OCI-M2 (cell line): ENCODE measurements around the gene SP3.

ENCODE experiments used
- DNase-seq: peaks from one replicate; lab custom pipeline; 2025; ENCODE audit not compliant: unreplicated experiment; lab: John Stamatoyannopoulos, UW

The SP3 gene

DNA sequence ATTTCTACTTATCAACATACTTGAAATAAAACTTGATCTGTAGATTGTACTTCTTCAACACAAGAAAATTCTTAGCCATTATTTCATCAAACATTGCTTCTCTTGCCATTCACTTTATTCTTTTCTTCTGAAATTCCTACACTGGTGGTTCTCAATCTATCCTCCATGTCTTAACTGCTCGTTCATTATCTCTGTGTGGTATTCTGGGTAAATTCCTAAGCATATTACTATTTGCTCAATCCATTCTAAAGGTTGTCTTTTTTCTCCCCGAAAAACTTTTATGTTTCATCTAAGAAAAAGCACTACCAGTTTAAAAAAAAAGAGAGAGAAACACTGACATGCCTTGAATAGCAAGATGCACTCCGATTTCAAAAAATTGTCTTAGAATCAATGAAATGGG is 18.0 kb downstream of the SP3 start:
- no peak for DNase-seq

GRCh38 chr2:173943738-173944137 is 21.4 kb downstream of the SP3 start:
- DNase-seq = no peak

DNA sequence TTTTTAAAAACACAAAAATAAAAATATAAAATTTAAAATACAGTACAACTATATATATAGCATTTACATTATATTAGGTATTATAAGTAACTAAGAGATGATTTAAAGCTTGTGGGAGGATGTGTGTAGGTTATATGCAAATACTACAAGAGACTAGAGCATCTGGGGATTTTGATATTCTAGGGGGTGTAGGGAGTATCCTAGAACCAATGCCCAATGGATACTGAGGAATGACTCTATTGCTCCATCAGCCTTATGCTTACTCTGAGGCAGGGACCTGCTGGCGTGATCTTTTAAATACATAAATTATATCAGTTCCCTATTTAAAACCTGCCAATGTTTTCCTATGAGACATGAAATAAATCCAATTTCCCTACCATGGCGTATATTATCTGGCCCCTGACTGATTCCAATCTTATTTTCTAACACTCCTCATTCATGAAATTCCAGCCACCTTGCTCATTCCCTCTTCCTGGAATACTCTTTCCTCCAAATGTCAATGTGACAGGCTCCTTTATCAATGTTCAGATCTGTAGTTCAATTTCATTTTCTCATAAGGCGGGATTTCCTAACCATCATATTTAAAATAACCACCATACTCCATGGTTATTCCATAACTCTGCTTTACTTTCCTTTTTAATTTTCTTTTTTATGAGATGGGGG is 22.2 kb downstream of the SP3 start:
- DNase-seq = no peak

DNA sequence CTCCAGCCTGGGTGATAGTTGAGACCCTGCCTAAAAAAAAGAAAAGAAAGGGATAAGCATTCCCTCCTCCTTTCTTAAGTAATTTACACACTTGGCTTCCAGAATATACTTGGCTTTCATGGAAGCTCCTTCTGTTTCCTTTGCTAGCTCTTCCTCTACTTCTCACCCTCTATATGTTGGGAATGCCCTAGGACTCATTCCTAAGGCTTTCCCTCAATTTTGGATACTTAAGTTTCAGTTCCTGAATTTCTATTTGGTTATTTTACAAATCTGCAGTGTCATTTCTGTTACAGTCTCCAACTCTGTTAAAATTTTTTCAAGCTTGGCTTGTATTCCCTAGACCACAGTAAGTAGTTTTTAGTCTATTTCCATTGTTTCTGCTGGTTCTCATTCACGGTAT is 23.6 kb downstream of the SP3 start:
- no peak for DNase-seq

DNA sequence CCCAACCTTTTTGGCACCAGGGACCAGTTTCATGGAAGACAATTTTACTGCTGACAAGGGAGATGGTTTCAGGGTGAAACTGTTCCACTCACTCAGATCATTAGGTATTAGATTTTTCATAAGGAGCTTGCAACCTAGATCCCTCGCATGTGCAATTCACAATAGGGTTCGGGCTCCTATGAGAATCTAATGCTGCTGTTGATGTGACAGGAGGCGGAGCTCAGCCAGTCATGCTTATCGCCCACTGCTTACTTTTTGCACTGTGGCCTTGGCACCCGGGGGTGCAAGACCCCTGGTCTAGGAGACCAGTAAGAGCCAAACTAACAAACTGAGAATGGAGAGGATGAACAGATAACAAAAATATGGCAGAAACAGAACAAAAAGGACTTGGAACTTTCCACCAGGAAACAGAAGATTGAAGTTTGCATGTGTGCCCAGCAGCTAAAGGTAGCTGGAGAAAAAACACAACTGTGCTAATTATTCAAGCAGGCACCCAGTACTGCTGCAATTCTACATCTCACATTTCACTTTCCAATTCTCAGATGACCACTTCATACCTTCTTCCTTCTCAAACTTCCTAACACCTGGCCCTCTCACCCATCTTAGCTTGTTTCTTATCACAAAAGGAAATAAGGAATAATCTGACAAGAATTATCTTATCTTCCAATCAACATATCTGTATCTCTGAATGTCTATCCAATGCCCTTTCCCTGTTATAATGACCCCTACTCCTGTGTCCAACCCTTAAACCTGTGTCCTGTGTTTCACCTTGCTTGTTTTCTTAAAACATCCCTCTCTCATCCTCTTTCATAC is 24.8 kb downstream of the SP3 start:
- no peak for DNase-seq

DNA sequence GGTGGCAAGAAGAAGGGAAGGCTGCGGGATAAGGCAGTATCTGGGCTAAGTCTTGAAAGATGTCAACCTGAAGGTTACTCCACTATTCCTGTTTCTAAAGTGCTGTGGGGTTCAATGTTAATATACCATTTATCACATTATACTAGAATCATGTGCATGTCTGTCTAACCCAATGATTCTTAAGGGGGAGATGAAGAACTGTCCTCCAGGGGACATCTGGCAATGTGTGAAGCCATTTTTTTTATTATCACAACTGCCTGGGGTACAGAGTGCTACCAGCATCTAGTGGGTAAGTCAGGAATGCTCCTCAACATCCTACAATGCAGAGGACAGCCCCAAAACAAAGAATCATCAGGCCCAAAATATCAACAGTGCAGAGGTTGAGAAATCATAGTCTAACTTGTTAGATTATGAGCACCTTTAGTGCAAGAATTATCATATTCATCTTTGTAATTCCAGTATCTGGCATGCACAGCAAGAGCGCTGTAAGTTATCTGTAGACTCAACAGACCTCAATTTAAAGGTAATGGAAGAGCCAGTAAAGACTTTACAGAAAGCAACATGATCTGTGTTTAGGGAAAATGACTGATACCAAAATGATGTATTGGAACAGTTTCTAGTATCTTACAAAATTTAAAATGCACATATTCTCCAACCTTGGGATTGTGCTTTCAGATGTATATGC is 26.3 kb downstream of the SP3 start:
- no peak for DNase-seq

- no peak for DNase-seq
These were observed 29.9 kb downstream of the SP3 start for GRCh38 chr2:173935305-173935704.

GRCh38 chr2:173934895-173935294 is 30.3 kb downstream of the SP3 start:
- no peak for DNase-seq

GRCh38 chr2:173931751-173932150 is 33.4 kb downstream of the SP3 start:
- no peak for DNase-seq

DNA sequence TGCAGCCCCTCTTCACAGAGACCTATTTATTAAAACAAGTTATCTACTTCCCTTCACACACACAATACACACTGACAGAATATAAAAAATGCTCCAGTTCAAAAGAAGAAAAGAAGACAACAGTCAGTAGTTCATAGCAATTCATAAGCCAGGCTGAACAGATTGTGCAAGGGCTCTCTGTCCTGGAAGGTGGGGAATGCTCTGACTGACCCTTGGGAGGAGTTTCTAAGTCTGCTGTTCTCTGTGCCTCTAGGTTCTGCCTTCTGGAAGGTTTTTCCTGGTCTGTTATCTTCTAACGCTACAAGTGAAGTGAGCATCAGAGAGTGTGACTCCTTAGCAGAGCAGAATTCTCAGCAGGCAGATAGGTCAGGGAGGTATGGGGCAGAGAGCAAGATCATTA is 35.7 kb downstream of the SP3 start:
- no peak for DNase-seq

DNA sequence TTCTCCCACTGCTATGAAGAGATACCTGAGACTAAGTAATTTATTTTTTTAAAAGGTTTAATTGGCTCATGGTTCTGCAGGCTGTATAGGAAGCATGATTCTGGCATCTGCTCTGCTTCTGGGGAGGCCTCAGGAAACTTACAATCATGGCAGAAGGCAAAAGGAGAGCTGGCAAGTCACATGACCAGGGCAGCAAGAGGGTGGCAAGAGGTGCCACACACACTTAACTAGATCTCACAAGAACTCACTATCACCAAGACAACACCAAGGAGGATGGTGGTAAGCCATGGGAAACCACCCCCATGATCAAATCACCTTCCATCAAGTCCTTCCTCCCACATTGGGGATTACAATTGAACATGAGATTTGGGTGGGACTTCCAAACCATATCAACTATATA is 38.3 kb downstream of the SP3 start:
- DNase-seq = no peak

DNA sequence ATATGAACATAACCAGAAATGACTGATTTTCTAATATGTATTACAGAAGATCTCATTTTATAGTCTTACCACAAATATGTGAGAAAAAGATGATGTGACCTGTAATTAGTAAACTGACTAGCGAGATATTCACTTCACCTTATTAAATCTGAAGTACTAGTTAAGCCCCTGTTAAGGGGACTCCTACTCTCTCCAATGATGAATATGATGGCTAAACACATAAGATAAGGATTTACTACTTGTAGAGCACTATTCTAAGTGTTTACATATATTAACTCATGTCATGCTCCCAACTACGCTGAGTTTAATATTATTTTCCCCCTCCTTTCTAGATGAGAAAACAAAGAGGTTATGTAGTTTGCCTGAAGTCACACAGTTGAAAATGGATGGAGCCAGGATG is 40.9 kb downstream of the SP3 start:
- no peak for DNase-seq

DNA sequence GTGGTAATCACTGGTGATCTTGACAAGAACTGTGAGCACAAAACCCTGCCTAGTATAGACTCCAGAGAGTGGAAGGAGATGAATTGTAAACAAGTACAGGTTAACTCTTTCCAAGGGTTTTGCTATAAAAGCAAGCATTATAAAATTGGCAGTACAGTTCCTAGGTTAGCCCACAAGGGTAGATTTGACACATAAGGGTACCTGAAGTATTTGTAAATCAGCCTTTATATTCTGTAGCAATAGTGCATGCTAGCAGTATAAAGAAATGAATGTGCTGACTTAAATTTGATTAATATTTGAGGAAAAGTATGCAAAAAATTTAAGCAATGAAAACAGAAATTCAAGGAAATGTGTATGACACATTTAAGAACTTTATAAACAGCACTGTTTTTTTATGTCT is 42.4 kb downstream of the SP3 start:
- DNase-seq = no peak

DNA sequence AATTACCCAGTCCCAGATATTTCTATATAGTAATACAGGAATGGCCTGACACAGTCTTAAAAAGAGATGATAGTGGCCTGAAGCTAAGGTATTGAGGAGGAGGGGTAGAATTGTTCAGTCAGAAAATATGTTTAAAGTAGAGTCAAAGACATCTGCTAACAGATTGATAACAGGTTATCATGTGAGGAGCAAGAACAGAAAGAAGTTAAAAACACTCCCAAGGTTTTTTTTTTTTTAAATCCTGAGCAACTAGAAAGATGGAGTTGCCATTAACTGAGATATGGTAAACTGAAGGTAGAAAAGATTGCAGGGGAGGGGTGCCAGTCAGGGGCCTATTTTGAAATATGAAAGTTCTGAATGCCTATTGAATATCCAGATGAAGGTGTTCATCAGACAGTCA is 43.1 kb downstream of the SP3 start:
- no peak for DNase-seq

GRCh38 chr2:173914055-173914927 is 50.9 kb downstream of the SP3 start:
- DNase-seq = no peak

- DNase-seq = no peak
These were observed 55.3 kb downstream of the SP3 start for GRCh38 chr2:173909846-173910245.

DNA sequence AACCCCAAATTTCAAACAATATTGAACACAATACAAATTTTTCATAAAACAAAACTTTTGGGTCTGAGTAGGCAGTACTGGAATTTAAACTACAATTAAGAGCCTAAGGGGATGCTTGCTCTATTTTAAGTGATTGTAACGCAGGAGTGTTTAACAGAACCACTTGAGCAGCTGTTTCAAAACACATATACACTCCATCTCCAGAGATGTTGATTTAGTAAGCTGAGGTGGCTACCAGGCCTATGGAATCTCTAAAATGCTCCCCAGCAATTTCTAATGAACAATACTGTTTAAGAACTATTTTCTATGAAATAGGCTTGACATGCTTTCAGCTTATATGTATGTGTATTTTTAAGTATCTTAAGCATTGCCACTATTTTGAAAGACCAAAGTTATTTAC is 58.5 kb downstream of the SP3 start:
- DNase-seq = no peak

DNA sequence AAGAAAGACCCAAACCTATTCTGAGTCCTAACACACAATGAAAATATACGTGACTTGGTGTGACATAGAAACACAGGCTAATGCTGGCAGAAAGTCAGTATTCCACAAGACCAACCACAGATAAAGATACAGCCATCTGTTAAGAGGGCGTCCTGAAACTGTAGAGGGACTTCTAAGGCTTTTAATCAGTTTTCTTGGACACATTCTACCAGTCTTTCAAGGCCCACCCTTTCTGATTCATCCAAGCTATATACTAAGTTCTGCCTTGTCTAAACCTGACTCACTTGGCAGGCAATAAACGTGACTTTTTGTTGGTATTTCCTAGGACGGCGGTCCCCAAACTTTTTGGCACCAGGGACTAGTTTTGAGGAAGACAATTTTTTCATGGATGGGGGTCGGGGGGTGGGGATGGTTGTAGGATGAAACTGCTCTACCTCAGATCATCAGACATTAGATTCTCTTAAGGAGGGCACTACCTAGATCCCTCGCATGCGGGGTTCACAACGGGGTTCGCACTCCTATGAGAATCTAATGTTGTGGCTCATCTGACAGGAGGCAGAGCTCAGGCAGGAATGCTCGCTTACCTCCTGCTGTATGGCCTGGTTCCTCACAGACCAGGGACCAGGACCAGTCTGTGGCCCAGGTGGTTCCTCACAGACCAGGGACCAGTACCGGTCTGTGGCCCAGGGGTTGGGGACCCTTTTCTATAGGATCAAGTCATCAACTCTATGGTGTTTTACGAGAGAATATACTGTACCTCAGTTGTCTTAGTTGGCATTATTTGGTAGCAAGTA is 61.4 kb downstream of the SP3 start:
- no peak for DNase-seq

DNA sequence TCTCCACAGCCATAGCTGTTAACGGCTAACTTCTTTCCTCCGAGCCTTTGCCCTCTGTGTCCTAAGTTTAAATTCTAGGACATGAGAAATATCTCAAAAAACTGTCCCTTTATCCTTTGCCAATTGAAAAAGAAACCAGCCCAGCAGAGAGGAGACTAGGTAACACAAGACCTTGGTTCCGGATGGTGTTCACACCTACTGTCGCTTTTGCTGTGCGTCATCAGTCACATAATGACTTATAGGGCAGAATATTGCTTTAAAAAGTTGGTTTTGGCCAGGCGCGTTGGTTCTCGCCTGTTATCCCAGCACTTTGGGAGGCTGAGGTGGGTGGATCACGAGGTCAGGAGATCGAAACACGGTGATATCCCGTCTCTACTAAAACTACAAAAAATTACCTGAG is 66.2 kb downstream of the SP3 start:
- no peak for DNase-seq

- no peak for DNase-seq
These were observed 67.0 kb downstream of the SP3 start for GRCh38 chr2:173898178-173898668.
